Skin of body (tissue), 2 donors: ENCODE results near the gene METTL4. TPM values are rescaled to one million over a fixed set of nuclear protein-coding genes. Genes with fewer than 3 reads are reported as not detected.

Experiments used
- DNase-seq: peaks from one replicate; lab custom pipeline; 2025; lab: John Stamatoyannopoulos, UW
- total RNA-seq: library from RNA; depleted of rRNA; stranded (reverse); fragments of >200 nt; gene quantifications from one replicate; pipeline ENCODE4 v1.2.3, GENCODE V29; 2014

The METTL4 gene, protein sequence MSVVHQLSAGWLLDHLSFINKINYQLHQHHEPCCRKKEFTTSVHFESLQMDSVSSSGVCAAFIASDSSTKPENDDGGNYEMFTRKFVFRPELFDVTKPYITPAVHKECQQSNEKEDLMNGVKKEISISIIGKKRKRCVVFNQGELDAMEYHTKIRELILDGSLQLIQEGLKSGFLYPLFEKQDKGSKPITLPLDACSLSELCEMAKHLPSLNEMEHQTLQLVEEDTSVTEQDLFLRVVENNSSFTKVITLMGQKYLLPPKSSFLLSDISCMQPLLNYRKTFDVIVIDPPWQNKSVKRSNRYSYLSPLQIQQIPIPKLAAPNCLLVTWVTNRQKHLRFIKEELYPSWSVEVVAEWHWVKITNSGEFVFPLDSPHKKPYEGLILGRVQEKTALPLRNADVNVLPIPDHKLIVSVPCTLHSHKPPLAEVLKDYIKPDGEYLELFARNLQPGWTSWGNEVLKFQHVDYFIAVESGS
- total RNA-seq = 11.3 TPM

DNA sequence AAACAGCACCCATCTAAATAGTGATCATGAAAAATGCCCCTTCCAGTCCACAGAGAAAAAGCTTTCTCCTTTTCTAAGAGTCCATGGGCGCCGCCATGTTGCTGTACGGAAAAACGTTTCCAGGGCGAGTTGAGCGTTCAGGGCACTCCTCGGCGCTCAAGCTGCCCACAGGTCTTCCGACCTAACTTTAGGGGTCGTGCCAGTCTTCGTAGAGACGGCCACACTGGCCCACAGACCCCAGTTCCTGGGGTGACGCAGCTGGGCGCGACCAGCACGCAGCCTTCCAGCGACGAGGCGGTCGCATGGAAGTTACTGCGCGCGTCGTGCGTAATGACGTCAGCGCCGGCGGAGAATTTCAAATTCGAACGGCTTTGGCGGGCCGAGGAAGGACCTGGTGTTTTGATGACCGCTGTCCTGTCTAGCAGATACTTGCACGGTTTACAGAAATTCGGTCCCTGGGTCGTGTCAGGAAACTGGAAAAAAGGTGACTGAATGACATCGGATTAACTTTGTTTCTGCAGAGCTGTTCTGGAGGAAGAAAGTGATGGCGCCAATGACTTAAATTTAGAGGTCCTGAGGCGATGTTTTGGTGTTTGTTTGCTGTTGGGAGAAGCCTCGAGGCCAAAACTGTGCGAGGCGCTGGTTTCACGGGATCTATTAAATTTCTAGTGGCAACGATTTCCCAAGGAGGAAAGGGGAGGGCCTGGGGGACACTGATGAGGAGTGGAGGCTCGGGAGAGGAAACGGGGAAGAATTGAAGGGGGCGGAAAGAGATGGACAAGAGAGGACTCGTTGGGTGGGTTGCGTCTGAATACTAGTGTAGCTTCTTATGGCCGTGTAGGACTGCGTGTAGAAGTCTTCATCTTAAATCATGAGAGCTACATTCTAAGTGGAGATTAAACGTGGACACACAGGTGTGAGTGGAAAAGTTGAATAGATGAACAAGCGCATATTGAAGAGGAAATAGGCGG, at the start of gene METTL4, which contains the start of gene NDC80:
TSS of gene METTL4 (minus strand) at position 306 of the 971 bp plus-strand sequence. CDS start 4,289 bp downstream, outside the sequence.
TSS of gene NDC80 (plus strand) at position 358 of the 971 bp plus-strand sequence. CDS start 1,429 bp downstream, outside the sequence.
- DNase-seq = peak; percentile 80

DNA sequence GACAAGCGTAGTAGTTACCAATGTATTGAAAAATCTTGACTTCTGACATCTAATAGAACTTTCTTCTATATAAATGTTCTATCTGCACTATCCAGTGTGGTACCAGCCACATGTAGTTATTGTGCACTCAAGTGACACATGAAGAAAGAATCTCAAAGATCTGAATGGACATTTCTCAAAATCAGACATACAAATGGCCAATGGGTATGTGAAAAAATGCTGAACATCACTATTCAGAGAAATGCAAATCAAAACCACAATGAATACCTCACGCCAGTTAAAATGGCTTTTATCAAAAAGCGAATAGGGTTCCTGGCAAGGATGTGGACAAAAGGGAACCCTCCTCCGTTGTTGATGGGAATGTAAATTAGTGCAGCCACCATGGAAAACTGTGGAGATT, 46.7 kb upstream of the METTL4 start:
- DNase-seq = no peak

DNA sequence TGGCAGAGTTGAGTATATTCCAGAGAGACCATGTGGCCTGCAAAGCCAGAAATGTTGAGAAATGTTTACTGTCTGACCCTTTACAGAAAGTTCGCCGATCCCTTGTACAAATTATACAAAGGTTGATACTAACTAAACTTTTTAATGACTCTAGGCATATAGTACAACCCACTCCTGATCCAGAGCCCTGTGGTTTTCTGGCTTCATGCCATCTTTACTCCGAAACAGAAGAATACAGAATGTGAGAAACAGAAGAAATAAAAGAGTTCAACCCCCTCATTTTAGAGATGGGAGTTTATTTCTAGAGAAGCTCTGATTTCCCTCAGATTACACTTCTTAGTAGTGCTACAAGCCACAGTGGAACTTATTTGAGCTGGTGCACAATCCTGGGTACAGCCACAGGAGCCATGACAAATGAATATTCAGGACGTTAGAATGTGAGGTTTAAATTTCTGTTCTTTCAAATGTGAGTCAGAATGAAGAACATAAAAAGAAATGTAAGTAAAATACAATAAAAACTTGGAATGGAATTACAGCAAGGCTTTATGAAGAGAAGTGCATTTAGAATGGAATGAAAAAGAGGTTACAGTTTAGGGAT, 46.2 kb upstream of the METTL4 start:
- DNase-seq = no peak

DNA sequence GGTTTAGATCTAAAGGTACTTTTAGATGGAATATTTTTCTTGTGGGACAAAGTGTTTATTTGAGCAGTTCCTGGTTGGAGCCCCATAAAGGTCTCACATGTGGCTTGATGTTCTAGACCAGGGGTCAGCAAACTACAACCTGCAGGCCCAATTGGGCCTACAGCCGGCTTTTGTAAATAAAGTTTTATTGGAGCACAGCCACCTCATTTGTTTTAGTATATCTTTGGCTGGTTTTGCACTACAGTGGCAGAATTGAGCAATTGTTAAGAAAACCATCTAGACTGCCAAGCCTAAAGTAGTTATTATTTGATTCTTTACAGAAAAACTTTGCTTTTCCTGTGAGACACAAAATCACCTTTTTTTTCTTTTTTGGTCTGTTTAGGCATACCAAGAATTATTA, 41.7 kb upstream of the METTL4 start:
- no peak for DNase-seq

DNA sequence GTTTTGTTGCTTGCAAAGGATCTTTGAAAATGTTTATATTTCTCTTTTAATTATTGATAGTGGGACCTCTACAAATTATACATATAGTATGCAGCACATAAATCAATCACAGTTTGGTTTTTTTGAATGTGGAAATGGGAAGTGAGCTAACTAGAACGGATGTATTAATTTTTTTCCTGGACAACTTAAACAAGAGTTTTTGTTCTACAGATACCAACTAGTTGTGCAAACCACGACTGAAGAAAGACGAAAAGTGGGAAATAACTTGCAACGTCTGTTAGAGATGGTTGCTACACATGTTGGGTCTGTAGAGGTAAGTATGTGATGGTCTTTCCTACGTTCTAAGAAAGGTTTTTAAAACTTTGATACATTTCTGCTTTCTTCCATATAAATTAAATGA, 39.2 kb upstream of the METTL4 start:
- DNase-seq = no peak

DNA sequence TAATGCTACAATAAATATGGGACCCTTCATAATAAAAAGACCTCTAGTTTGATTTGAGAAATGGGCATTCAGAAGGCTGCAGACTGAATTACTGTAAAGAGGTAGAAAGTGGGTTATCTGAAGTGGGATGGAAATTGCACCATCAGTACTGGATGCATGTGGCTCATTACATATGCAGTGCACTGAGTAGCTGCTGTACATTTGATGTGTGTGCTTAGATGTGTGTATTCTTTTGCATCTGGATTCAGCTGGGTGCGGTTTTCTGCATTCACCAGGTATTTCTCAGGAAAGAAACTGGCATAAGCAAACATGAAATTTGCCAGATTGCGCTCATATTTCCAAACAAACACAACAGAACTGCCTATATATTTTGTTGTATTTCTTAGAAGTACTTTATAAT, 38.3 kb upstream of the METTL4 start:
- DNase-seq = no peak

DNA sequence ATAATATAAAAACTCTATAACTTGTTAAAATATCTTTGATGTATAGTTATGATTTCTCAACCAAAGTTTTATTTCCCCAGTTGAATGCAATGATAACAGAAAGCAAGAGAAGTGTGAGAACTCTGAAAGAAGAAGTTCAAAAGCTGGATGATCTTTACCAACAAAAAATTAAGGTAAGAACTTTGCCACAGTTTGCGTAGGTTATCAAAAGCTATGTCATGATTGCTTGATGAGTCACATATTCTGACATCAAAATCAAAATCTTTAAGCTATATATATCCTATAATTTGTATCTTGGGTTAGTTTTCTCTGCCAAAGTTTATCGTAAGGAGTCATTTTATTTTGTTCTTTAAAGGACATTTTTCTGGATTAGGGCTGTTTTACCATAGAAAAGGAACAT, 35.0 kb upstream of the METTL4 start:
- DNase-seq = no peak

DNA sequence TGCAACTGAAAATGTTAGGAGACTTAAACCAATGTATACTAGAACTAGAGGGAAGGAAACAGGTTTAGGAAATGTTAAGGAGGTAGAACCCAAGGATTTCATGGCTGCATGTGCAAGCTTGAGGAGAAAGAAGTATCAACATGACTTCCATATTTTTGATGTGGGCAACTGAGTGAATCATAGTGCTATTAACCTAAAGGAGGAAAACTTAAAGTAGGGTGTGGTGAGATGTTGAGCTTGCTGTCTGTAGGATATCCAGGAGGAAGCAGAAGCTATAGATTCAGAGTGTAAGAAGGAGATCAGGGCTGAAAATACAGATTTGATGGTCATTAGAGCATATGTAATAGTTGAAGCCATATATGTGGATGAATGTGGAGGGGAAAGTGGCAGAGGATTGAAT, 31.5 kb upstream of the METTL4 start:
- DNase-seq = no peak

DNA sequence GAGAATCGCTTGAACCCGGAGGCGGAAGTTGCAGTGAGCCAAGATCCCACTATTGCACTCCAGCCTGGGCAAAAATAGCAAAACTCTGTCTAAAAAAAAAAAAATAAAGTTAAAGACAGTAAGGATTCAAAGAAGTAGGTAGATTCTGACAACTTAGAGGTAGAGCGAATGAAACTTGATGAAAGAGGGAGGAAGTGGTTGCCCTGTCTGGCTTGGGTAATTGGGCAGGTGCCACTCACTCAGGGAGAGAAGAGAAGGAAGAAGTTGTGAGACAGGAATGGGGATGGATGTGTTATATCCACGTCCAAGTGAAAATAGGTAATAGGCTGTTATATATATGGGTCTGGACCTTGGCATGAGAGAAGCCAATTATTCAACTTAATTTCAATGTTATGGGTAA, 26.3 kb upstream of the METTL4 start:
- DNase-seq = no peak

DNA sequence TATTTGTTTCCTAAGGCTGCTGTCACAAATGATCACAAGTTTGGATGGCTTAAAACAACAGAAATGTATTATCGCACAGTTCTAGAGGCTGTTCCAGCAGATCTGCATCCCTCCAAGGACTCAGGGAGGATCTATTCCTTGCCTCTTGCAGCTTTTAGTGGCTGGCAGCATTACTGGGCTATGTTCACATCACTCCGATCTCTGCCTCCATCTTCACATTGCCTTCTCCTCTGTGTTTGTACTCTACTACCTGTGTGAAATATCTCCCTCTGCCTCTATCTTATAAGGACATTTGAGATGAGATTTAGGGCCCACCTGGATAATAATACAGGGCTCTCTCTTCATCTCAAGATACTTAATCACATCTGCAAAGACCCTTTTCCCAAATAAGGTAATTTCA, 19.0 kb upstream of the METTL4 start:
- no peak for DNase-seq

DNA sequence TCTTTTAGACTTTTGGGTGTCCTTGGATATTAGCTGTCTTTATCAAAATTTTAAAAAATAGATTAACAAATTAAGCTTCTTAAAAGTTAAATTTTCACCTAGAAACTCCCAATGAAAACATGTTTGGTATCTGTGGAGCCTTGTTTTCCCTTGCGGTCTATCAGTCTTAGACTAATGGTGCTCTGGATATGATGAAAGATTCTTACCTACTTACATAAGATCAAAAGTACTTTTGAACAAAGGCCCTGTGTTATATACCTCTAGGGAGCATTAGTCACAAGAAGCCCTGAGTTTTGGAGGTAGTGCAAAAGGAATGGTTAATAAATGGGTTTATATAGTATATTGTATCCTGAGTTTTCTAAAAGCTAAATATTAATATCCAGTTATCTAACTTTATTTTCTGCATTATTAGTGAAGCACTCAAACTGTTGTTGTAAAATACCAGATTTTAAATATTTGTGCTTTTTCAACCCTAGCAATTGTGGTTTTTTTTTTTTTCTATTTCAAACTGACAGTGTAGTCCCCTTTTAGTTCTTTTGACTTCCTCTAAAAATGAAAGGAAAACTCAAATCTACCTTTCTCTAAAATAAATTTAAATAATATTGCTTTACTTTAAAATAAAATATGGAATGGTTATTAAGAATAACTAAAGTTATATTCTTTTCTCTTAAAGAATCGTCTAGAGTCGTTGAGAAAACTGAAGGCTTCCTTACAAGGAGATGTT, 18.2 kb upstream of the METTL4 start:
- no peak for DNase-seq

DNA sequence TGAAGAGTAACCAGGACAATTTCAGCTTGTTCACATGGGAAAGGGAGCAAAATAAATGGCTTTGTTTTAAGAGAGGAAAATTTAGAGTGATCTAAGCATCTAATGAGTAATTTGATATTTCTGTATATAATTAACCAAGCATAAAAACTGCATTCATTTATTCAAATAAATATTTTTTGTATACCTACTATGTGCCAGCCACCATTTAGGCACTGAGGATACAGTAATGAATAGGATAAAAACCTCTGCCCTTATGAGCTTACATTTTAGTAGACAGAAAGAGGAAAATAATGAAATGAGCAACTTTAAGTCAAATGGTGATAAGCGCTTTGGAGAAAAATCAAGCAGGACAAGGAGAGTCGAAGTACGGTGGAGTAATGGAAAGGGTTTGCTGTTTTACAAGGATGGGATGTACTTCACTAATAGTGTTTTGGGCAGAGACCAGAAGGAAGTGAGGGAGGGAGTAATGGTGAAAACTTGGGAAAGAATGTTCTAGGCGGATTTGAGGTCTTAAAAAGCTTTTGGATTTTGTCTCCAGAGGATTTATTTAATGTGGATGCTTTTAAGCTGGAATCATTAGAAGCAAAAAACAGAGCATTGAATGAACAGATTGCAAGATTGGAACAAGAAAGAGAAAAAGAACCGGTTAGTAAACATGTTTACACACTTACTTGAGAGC, 17.5 kb upstream of the METTL4 start:
- no peak for DNase-seq

DNA sequence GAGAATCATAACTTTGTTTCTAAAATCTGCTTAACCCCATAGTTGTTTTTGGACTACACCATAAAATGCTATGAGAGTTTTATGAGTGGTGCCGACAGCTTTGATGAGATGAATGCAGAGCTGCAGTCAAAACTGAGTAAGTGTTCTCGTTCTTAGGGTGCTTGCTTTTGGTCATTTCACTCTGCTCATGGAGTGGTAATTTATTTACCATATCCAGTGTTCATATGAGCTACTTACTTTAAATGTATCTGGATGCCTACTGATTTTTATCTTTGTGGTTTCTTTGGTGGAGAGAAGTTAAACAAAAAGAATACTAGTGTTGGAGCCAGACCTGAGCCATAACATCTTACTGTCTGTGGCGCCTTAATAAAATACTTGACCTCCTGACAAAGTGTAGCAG, 16.5 kb upstream of the METTL4 start:
- no peak for DNase-seq

DNA sequence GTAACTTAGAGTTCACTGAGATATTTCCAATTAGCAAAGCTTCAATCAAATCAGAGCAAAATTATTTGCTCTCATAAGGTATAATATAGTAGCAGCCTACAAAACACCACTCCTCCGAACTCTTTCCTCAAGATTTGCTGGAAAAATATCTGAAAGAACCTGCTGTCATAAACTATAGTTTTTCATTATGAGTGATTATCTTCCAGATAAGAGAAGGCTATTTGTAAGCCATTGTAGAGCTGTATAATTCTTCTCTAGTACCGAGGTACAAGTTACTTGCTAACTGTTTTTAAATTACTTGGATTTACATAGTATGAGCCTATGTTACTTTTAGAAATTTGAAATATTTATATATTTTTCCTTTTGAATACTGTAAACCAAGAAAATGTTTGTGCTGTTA, 2.1 kb upstream of the METTL4 start:
- no peak for DNase-seq

DNA sequence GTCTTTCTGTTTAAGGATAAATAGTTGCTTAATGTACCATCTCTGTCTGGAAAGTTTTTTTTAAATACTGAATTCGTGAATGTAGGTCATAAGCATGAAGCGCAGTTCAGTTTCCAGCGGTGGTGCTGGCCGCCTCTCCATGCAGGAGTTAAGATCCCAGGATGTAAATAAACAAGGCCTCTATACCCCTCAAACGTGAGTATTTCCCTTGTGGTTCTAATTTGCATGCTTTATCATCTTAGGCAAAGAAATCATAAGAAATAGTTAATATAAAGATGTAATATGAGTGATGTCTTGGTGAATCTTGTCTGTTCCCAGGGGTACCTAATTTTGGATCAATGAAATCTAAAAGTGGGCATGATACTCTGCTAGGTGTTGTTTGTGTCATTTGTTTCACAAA, 1.6 kb upstream of the METTL4 start:
- no peak for DNase-seq

DNA sequence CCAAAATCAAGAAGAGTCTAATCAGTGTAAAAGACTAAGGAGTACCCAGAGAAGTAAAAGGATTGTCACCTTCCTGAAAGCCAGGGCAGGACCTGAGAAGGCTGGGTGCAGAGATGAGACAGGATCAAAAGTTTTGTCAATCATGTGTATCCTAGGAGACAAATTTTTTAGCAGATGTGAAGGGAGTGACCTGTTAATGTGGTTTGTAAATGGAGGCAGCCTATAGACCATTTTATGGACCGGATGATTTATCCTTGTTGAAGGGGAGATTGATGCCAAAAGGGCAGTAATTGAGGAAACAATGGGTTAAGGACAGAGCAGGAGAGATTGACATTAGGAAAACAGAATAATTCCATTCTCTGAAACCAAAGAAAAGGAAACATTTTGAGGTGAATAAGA, 865 bp upstream of the METTL4 start:
- no peak for DNase-seq

DNA sequence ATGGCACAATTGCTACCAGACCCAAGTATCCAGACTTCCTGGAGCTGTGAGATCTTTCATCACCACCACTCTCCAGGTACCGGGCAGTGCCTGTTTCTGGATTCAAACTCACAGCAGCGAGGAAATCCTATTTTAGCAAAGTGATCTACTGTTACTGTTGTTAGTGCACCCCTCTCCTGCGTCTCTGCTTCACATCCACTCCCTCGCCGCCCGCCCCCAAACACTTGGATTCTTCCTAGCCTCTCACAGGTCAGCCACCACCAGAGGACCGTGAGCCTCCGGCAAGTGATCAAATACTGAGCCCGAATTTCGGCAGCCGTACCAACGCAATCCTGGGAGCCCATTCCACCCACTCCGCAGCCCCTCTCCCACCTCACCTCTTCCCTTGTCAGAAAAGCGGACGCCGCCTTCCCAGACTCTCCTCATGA, 519 bp downstream of the METTL4 start:
- no peak for DNase-seq

DNA sequence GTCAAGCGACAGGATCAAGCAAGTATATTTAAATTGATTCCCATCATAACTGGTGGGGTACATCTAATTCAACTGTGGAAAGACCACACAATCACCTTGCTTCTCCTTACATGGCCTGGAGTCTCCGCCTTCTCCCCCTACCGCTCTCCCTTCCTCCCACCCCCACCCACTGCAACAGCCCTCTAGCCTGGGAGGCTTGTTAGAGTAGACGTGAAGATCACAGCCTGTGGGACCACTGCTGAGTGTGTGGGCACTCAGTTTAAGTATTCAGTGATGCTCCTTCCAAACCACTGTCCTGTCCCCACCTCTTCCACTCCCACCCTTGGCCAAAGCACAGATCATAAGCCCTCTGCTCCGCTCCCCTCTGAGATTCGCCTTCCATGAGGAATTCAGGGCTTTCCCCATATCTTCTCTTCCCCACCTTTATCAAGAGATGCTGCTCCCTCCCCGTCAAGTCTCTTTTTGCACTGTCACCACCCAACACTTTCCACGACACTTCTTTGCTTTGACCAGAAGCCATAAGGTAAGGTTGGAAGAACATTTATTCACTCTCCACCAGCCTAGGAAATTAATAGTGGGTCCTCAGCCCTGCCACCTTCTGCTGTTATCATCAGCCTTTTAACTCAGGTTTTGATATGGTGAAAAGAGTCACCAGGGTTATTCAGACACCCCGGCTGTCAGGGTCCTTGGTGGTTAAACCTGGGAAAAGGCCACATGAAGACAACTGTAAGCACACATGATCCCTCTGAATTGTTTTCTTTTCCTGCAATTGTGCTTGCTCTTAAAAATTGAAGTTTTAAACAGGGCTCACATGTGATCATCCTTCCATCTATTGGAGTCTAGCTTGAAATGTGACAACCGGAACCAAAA, 1.7 kb downstream of the METTL4 start:
- DNase-seq = no peak

DNA sequence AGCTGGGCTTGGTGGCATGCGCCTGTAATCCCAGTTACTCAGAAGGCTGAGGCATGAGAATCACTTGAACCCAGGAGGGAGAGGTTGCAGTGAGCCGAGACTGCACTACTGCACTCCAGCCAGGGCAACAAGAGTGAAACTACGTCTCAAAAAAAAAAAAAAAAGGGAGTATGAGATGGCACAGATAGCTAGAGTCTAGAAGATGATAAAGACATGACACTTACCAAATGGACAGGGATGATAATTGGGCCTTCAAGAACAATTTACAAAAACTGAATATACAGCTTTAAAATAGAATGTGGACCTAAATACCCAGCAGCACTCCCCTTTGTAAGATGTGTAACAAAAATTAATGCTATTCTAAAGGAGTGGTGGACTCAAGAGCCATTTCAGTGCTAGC, 2.7 kb downstream of the METTL4 start:
- DNase-seq = no peak
